ENCODE measurements around the gene MKKS. TPM values are rescaled to one million over a fixed set of nuclear protein-coding genes. Genes with fewer than 3 reads are reported as not detected.
A peak's percentile ranks its signal among the peaks of the same experiment; 100 is the strongest.

MKKS gene
- total and polyA plus RNA-seq, 2 of the 13 experiments (the other 11 are each of a cell fraction or from before 2014, with no cell fraction given), result 26.7 to 34.5 TPM

GRCh38 chr20:10367943-10368701 lies 65.9 kb downstream of the MKKS start (continued):
- TF ChIP-seq ZNF660 (CRISPR knock-in tag; IDR thresholded peaks at IDR 0.05; ENCODE audit: borderline replicate concordance, low read depth) (no peak), ZNF121 (CRISPR knock-in tag; IDR thresholded peaks at IDR 0.05) (no peak), ZSCAN25 (CRISPR knock-in tag; IDR thresholded peaks at IDR 0.05) (no peak), PHF20 (CRISPR knock-in tag; IDR thresholded peaks at IDR 0.05) (no peak), YEATS4 (CRISPR knock-in tag; IDR thresholded peaks at IDR 0.05; ENCODE audit: borderline replicate concordance) (peak; percentile 4; the same call in 1 of the 2 replicates), MXI1 (IDR thresholded peaks at IDR 0.05; ENCODE audit: borderline replicate concordance, low read depth, low read length) (no peak), NR2C2 (CRISPR knock-in tag; IDR thresholded peaks at IDR 0.05; ENCODE audit: borderline replicate concordance) (peak; percentile 61), PHF8 (CRISPR knock-in tag; IDR thresholded peaks at IDR 0.05) (no peak; the same call in 1 of the 2 replicates), ZNF17 (CRISPR knock-in tag; IDR thresholded peaks at IDR 0.05) (no peak), TSC22D2 (CRISPR knock-in tag; IDR thresholded peaks at IDR 0.05; ENCODE audit: borderline replicate concordance) (no peak), DRAP1 (CRISPR knock-in tag; IDR thresholded peaks at IDR 0.05) (peak; percentile 60; the same call in 1 of the 2 replicates), ZFP91 (CRISPR knock-in tag; IDR thresholded peaks at IDR 0.05; ENCODE audit: borderline replicate concordance) (peak; percentile 31; the same call in 1 of the 2 replicates), BRCA1 (CRISPR knock-in tag; IDR thresholded peaks at IDR 0.05) (no peak), ZNF83 (CRISPR knock-in tag; IDR thresholded peaks at IDR 0.05; ENCODE audit: borderline replicate concordance) (no peak), ZSCAN9 (CRISPR knock-in tag; IDR thresholded peaks at IDR 0.05; ENCODE audit: borderline replicate concordance) (peak; percentile 25; the same call in 1 of the 2 replicates), SIX4 (CRISPR knock-in tag; IDR thresholded peaks at IDR 0.05) (peak; percentile 62; the same call in 1 of the 2 replicates), ZNF574 (CRISPR knock-in tag; IDR thresholded peaks at IDR 0.05) (peak; percentile 48; the same call in 1 of the 2 replicates), MYNN (CRISPR knock-in tag; IDR thresholded peaks at IDR 0.05; ENCODE audit: low read depth) (no peak), AFF4 (CRISPR knock-in tag; IDR thresholded peaks at IDR 0.05) (no peak), IKZF1 (IDR thresholded peaks at IDR 0.05) (no peak), RARA (CRISPR knock-in tag; IDR thresholded peaks at IDR 0.05) (peak; percentile 95), FOXM1 (CRISPR knock-in tag; IDR thresholded peaks at IDR 0.05) (no peak)

All from HepG2 (cell line).